Activated CD4-positive, alpha-beta memory T cell treated with anti-CD3 and anti-CD28 coated beads for 36 hours (primary cell): Measurements from ENCODE around the gene ASF1B. TPM values are rescaled to one million over a fixed set of nuclear protein-coding genes. Genes with fewer than 3 reads are reported as not detected.
"Not testable (repeated sequence)": the region's sequence is repeated elsewhere in the genome, so short reads cannot be mapped to it uniquely, and the experiment has no call there.

Source experiments
- CTCF ChIA-PET: fragments of 350-600 bp; sonication (Branson Sonifier 250); formaldehyde crosslinking; loops from one replicate; lab custom pipeline; 2021; ENCODE audit warnings: antibody characterized with exemption, inconsistent platforms; lab: Charles Lee
- POLR2A ChIA-PET: fragments of 350-600 bp; sonication (Branson Sonifier 250); formaldehyde crosslinking; loops from one replicate; lab custom pipeline; 2021; ENCODE audit warnings: antibody characterized with exemption; lab: Charles Lee
- DNase-seq: peaks from one replicate; pipeline ENCODE4 v3.0.0-alpha.2; 2020
- H3K27ac Mint-ChIP-seq: one replicate; pipeline ENCODE4 v1.8.0; 2021; ENCODE audit warnings: mixed read lengths
- H3K27me3 Mint-ChIP-seq: one replicate; pipeline ENCODE4 v1.8.0; 2021; ENCODE audit warnings: mixed read lengths
- H3K36me3 Mint-ChIP-seq: one replicate; pipeline ENCODE4 v1.8.0; 2021; ENCODE audit warnings: mixed read lengths
- H3K4me1 Mint-ChIP-seq: one replicate; pipeline ENCODE4 v1.8.0; 2021; ENCODE audit warnings: low read depth, mixed read lengths
- H3K4me3 Mint-ChIP-seq: one replicate; pipeline ENCODE4 v1.8.0; 2021; ENCODE audit warnings: mild to moderate bottlenecking, mixed read lengths
- H3K9me3 Mint-ChIP-seq: one replicate; pipeline ENCODE4 v1.8.0; 2021; ENCODE audit warnings: mixed read lengths
- intact Hi-C: fragments of 100-400 bp; cut with micrococcal nuclease; formaldehyde crosslinking; loops from one replicate; pipeline ENCODE4 v1.15.1; 2023
- total RNA-seq, 2 experiments: library from RNA; stranded (reverse); gene quantifications; one replicate each; pipeline ENCODE4 v1.2.3, GENCODE V29; 2021

The ASF1B gene
- total RNA-seq, 2 experiments from 2014 or later: 67.7 to 70.8 TPM

DNA sequence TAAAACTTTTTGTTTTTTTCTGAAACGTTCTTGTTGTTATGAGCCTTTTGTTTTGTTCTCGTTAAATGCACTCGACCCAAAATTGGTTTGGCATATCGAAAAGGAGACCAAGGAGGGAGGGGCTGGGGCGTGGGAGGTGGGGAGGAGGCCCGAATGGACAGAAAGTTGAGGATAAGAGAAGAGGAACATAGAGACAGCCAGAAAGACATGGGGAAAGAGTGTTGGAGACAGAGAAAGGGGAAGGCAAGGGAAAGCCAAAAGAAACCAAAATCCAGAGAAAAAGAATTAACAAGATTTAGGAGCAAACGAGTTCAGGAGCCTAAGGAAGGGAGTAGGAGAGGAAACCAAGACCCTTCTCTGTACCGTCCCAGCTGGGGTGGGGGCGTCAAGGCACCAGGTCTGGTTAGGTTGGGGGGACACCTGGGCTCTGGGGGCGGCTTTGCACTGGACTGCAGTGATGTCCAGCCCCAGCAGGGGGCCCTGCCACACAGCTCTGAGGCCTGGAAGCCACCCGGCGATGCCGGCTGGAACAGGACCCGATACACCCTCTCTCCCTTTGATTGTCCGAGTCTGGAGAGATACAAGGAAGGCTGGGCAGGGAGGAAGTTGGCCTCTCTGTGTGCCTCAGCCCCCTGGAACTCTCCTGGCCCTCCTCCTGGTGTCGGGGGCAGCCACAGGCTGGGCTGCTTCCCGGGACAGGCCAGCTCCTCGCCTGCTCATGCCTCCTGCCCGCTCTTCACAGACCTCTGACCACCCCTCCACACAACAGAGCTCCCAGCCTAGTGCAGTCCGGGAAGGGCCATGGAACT lies 11.6 kb upstream of the ASF1B start:
- Mint-ChIP-seq H3K4me1 (peaks cover 38% of the 10 kb centered on the region), H3K9me3 (no peaks in the 10 kb centered on the region), H3K4me3 (no peak overlapping the region), H3K27ac (peak overlapping the region; percentile 92), H3K27me3 (no peaks in the 10 kb centered on the region), H3K36me3 (peaks cover under 1% of the 10 kb centered on the region)
- CTCF ChIA-PET: interaction anchor here (0.8 to 4.6 kb wide), 8 partner anchors 9 to 332 kb away, joined by 3 to 30 read pairs (median 4); partner anchors contain the start of genes ADGRE5 and ASF1B
- POLR2A ChIA-PET: interaction anchor here (1.0 to 1.7 kb wide), 2 partner anchors 12 to 20 kb away, joined by 3 to 6 read pairs; partner anchors contain the start of gene ASF1B
- DNase-seq: peak; percentile 73
- intact Hi-C loops: loop anchor here (10.0 kb wide), 1 partner anchor 47 kb away; no protein-coding TSS in a partner anchor

- DNase-seq: no peak
- Mint-ChIP-seq H3K27ac (no peak overlapping the region), H3K27me3 (no peaks in the 10 kb centered on the region), H3K4me3 (no peak overlapping the region), H3K4me1 (peaks cover 40% of the 10 kb centered on the region), H3K36me3 (no peaks in the 10 kb centered on the region), H3K9me3 (no peaks in the 10 kb centered on the region)
- ChIA-PET CTCF (interaction anchor here (0.7 to 4.6 kb wide), 6 partner anchors 10 to 230 kb away, joined by 3 to 30 read pairs (median 4); partner anchors contain the start of gene ASF1B), POLR2A (interaction anchor here (0.6 to 1.7 kb wide), 2 partner anchors 11 to 175 kb away, joined by 4 to 6 read pairs; partner anchors contain the start of gene ASF1B)
- intact Hi-C loops: loop anchor here (10.0 kb wide), 1 partner anchor 48 kb away; no protein-coding TSS in a partner anchor
Observed at GRCh38 chr19:14146789-14147216, 10.4 kb upstream of the ASF1B start.

DNA sequence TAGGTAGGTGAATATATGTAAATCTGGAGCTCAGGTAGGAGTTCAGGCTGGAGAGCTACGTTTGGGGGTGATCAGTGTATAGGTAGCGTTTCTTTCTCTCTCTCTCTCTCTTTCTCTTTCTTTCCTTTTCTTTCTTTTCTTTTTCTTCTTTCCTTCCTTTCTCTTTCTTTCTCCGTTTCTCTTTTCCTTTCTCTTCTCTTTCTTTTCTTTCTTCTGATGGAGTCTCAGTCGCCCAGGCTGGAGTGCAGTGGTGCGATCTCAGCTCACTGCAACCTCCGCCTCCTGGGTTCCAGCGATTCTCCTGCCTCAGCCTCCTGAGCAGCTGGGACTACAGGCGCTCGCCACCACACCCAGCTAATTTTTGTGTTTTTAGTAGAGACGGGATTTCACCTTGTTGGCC lies 9.8 kb upstream of the ASF1B start:
- not testable (repeated sequence) for H3K27me3 Mint-ChIP-seq, H3K4me3 Mint-ChIP-seq, H3K9me3 Mint-ChIP-seq, DNase-seq, H3K36me3 Mint-ChIP-seq, H3K27ac Mint-ChIP-seq
- H3K4me1 Mint-ChIP-seq: peaks cover 41% of the 10 kb centered on the region
- ChIA-PET CTCF (interaction anchor here (0.5 to 4.6 kb wide), 6 partner anchors 10 to 426 kb away, joined by 3 to 30 read pairs (median 4); partner anchors contain the start of gene ASF1B), POLR2A (interaction anchor here (0.6 kb wide), 1 partner anchor 176 kb away, joined by 4 read pairs; no protein-coding TSS in a partner anchor)
- intact Hi-C loops: loop anchor here (10.0 kb wide), 1 partner anchor 49 kb away; no protein-coding TSS in a partner anchor

DNA sequence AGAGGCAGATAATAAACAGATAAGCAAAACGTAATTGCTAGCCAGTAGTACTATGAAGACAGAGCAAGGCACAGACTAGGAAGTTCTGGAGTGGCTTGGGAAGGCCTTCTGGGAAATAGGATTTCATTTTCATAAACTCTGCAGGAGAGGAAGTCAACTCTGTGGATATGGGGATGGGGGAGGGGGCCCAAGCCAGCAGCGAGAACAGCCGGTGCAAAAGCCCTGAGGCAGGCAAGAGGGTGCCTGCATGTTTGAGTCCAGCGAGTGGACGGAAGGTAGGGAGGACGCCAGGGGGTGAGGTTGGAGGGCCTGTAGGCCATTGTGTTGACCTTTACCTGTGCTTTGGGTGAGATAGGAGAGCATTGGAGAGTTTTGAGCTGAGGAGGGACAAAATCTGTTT lies 9.0 kb upstream of the ASF1B start:
- intact Hi-C loops: loop anchor here (10.0 kb wide), 1 partner anchor 49 kb away; no protein-coding TSS in a partner anchor
- Mint-ChIP-seq H3K4me3 (no peak overlapping the region), H3K36me3 (peaks cover 3% of the 10 kb centered on the region), H3K4me1 (peaks cover 45% of the 10 kb centered on the region), H3K27me3 (no peaks in the 10 kb centered on the region), H3K9me3 (no peaks in the 10 kb centered on the region), H3K27ac (no peak overlapping the region)
- ChIA-PET CTCF (interaction anchor here (0.6 to 4.6 kb wide), 5 partner anchors 9 to 203 kb away, joined by 3 to 30 read pairs (median 4); partner anchors contain the start of gene ASF1B), POLR2A (no interaction called here)
- no peak for DNase-seq

GRCh38 chr19:14142262-14143190 lies 6.1 kb upstream of the ASF1B start:
- Mint-ChIP-seq H3K4me1 (peaks cover 33% of the 10 kb centered on the region), H3K27me3 (no peaks in the 10 kb centered on the region), H3K9me3 (no peaks in the 10 kb centered on the region), H3K36me3 (peaks cover 5% of the 10 kb centered on the region), H3K4me3 (no peak overlapping the region), H3K27ac (no peak overlapping the region)
- intact Hi-C loops: loop anchor here (10.0 kb wide), 1 partner anchor 52 kb away; no protein-coding TSS in a partner anchor
- POLR2A ChIA-PET: no interaction called here
- DNase-seq: no peak
- CTCF ChIA-PET: interaction anchor here (1.0 to 1.1 kb wide), 2 partner anchors 23 to 57 kb away, joined by 3 read pairs; no protein-coding TSS in a partner anchor

- POLR2A ChIA-PET: no interaction called here
- Mint-ChIP-seq H3K27me3 (no peaks in the 10 kb centered on the region), H3K27ac (no peak overlapping the region), H3K4me3 (no peak overlapping the region), H3K4me1 (peaks cover 24% of the 10 kb centered on the region), H3K36me3 (peaks cover 5% of the 10 kb centered on the region), H3K9me3 (no peaks in the 10 kb centered on the region)
- CTCF ChIA-PET: interaction anchor here (0.7 to 0.9 kb wide), 2 partner anchors 26 to 54 kb away, joined by 3 read pairs; no protein-coding TSS in a partner anchor
- DNase-seq: no peak
- intact Hi-C loops: loop anchor here (10.0 kb wide), 1 partner anchor 54 kb away; no protein-coding TSS in a partner anchor
Observed at GRCh38 chr19:14141041-14141440, 4.7 kb upstream of the ASF1B start.

GRCh38 chr19:14139944-14140343 lies 3.6 kb upstream of the ASF1B start:
- intact Hi-C loops: loop anchor here (5.0 to 10.0 kb wide), 4 partner anchors 55 to 332 kb away; no protein-coding TSS in a partner anchor
- Mint-ChIP-seq H3K9me3 (no peaks in the 10 kb centered on the region), H3K27me3 (no peaks in the 10 kb centered on the region), H3K27ac (no peak overlapping the region), H3K4me3 (no peak overlapping the region), H3K4me1 (peaks cover 29% of the 10 kb centered on the region), H3K36me3 (peaks cover 9% of the 10 kb centered on the region)
- ChIA-PET POLR2A (no interaction called here), CTCF (interaction anchor here (0.9 to 2.2 kb wide), 6 partner anchors 8 to 843 kb away, joined by 3 to 7 read pairs (median 4); no protein-coding TSS in a partner anchor)
- DNase-seq: no peak

DNA sequence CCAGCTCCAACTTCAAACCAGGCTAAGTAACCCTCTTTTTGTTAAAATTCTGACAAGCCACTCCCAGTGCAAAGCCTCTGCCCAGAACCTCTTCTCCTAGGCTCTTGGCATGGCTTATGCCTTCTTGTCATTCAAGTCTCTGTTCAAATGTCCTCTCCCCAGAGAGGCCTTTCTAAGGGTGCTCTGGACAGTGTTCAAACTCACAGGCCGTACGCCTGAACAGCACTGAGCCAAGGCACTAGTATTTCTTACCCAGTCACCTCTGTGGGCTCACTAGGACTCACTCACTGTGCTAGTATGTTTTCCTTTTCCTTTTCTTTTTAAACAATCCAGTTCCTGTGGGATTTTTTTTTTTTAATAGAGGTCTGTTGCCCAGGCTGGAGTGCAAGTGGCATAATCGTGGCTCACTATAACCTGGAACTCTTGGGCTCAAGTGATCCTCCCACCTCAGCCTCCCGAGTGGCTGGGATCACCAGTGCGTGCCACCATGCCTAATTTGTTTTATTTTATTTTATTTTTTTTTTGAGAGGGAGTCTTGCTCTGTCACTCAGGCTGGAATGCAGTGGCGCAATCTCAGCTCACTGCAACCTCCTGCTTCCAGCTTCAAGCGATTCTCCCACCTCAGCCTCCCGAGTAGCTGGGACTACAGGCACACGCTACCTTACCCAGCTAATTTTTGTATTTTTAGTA lies 2.3 kb upstream of the ASF1B start:
- H3K9me3 Mint-ChIP-seq: no peaks in the 10 kb centered on the region
- peak overlapping the region; percentile 45 for H3K4me3 Mint-ChIP-seq
- intact Hi-C loops: loop anchor here (5.0 kb wide), 3 partner anchors 214 to 334 kb away; no protein-coding TSS in a partner anchor
- H3K36me3 Mint-ChIP-seq: peaks cover 12% of the 10 kb centered on the region
- H3K4me1 Mint-ChIP-seq: peaks cover 35% of the 10 kb centered on the region
- ChIA-PET CTCF (interaction anchor here (0.6 to 2.2 kb wide), 3 partner anchors 10 to 79 kb away, joined by 3 to 7 read pairs (median 3); no protein-coding TSS in a partner anchor), POLR2A (no interaction called here)
- DNase-seq: no peak
- peak overlapping the region; percentile 51 for H3K27ac Mint-ChIP-seq
- H3K27me3 Mint-ChIP-seq: no peaks in the 10 kb centered on the region

DNA sequence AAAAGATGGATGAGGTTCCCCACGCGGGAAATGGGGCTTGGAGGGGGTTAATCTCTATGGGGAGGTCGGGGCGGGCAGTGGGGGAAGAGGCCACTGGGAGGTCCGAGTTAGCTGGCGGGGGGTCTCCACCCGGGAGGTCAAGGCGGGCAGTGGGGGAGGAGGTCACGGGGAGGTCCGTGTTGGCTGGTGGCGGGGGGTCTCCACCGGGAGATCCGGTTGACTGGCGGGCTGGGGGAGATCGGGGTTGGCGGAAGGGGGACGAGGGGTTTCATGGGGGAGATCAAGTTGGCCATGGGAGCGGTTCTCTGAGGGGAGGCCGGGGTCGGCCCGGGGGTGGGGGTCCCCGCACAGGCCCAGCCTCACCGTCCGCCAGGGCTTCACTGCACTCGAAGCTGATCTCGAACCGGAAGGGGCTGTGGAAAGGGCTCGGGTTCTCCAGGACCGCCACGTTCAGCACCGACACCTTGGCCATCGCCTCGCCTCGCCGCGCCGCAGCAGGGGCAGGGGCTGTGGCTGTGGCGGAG lies 342 bp downstream of the ASF1B start:
- H3K9me3 Mint-ChIP-seq: no peaks in the 10 kb centered on the region
- ChIA-PET CTCF (interaction anchor here (0.7 to 2.8 kb wide), 57 partner anchors 10 to 437 kb away, joined by 3 to 37 read pairs (median 5); partner anchors contain the start of genes ADGRE5, DNAJB1, GIPC1 and MISP3), POLR2A (interaction anchor here (1.0 to 1.7 kb wide), 8 partner anchors 12 to 279 kb away, joined by 3 to 7 read pairs (median 5); partner anchors contain the start of genes ADGRE5 and MISP3)
- H3K27ac Mint-ChIP-seq: peak overlapping the region; percentile 94
- intact Hi-C loops: loop anchor here (1.0 to 5.0 kb wide), 8 partner anchors 19 to 351 kb away; partner anchors contain the start of genes DDX39A and PRKACA
- no peak for DNase-seq
- H3K4me1 Mint-ChIP-seq: peaks cover 30% of the 10 kb centered on the region
- H3K27me3 Mint-ChIP-seq: no peaks in the 10 kb centered on the region
- H3K4me3 Mint-ChIP-seq: peak overlapping the region; percentile 81
- peaks cover 11% of the 10 kb centered on the region for H3K36me3 Mint-ChIP-seq

DNA sequence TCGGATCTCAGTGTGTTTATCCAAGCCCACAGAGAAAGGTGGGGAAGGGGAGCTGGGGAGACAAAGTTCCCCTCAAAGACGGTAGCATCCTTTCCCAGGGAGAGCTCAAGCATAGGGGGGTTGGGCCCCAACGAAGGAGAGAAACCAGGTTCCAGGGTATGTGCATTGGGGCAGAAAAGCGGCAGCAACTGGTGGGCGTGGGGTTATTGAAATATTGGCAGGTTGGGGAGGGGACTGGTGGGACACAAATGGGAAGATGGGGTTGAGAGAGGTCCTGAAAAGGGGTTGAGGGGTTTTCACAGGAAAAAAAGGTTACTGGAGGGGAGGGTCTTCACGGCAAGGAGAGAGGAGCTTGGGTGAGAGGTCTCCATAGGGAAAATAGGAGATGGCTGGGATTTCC lies 1.0 kb downstream of the ASF1B start:
- intact Hi-C loops: loop anchor here (5.0 kb wide), 3 partner anchors 217 to 337 kb away; no protein-coding TSS in a partner anchor
- peaks cover 9% of the 10 kb centered on the region for H3K36me3 Mint-ChIP-seq
- peaks cover 28% of the 10 kb centered on the region for H3K4me1 Mint-ChIP-seq
- POLR2A ChIA-PET: interaction anchor here (0.6 to 1.7 kb wide), 2 partner anchors 12 to 351 kb away, joined by 3 to 6 read pairs; no protein-coding TSS in a partner anchor
- H3K4me3 Mint-ChIP-seq: peak overlapping the region; percentile 81
- no peak for DNase-seq
- H3K9me3 Mint-ChIP-seq: no peaks in the 10 kb centered on the region
- CTCF ChIA-PET: interaction anchor here (2.0 to 2.8 kb wide), 2 partner anchors 11 to 270 kb away, joined by 7 to 31 read pairs; no protein-coding TSS in a partner anchor
- no peaks in the 10 kb centered on the region for H3K27me3 Mint-ChIP-seq
- peak overlapping the region; percentile 77 for H3K27ac Mint-ChIP-seq
